Spleen (tissue), 11 donors: ENCODE data around the gene MTFR2. TPM values are rescaled to one million over a fixed set of nuclear protein-coding genes. Genes with fewer than 3 reads are reported as not detected.

ENCODE experiments used
- DNase-seq: peaks from one replicate; pipeline ENCODE4 v3.0.0-alpha.2; 2020
- H3K27ac ChIP-seq, 8 donors: fragments of 200-600 bp; sonication (generic) in 7 of 8; 1 replicate in 4 of 8; 2 replicates in 4 of 8; pipeline versions ENCODE4 v1.5.0 to v1.8.0; 2016 to 2021; ENCODE audit warnings: inconsistent platforms in 4 of 8, mild to moderate bottlenecking in 4 of 8, moderate library complexity in 1 of 8
- H3K27me3 ChIP-seq, 7 donors: fragments of 200-600 bp; sonication (generic) in 6 of 7; replicated peaks in 1 of 7; 1 replicate in 4 of 7; 2 replicates in 3 of 7; pipeline versions ENCODE4 v1.5.0 to v1.8.0; 2016 to 2021; ENCODE audit warnings: inconsistent platforms in 3 of 7, mild to moderate bottlenecking in 1 of 7
- H3K36me3 ChIP-seq, 6 donors: fragments of 200-600 bp; sonication (generic) in 5 of 6; 1 replicate in 4 of 6; 2 replicates in 2 of 6; pipeline versions ENCODE4 v1.5.0 to v1.8.0; 2016 to 2021; ENCODE audit warnings: inconsistent platforms in 2 of 6
- H3K4me1 ChIP-seq, 6 donors: fragments of 200-600 bp; sonication (generic) in 5 of 6; 1 replicate in 3 of 6; 2 replicates in 3 of 6; pipeline versions ENCODE4 v1.5.0 to v1.8.0; 2016 to 2021; ENCODE audit warnings: inconsistent platforms in 3 of 6
- H3K4me3 ChIP-seq, 8 donors: fragments of 200-600 bp; sonication (generic) in 7 of 8; 1 replicate in 4 of 8; 2 replicates in 4 of 8; pipeline versions ENCODE4 v1.5.0 to v1.8.0; 2016 to 2021; ENCODE audit warnings: inconsistent platforms in 4 of 8, mild to moderate bottlenecking in 4 of 8, moderate library complexity in 2 of 8
- H3K9me3 ChIP-seq, 8 donors: fragments of 200-600 bp; sonication (generic) in 7 of 8; 1 replicate in 4 of 8; 2 replicates in 4 of 8; pipeline versions ENCODE4 v1.5.0 to v1.8.0; 2016 to 2021; ENCODE audit warnings: inconsistent platforms in 4 of 8
- CTCF ChIP-seq, 11 experiments: fragments of 200-600 bp in 7 of 11; fragments of 450-650 bp in 4 of 11; sonication (generic) in 4 of 11; IDR thresholded peaks in 8 of 11; conservative IDR thresholded peaks in 3 of 11; 1 replicate in 7 of 11; 2 replicates in 4 of 11; pipeline versions ENCODE4 v1.4.0 to v1.8.0; 2016 to 2021; ENCODE audit warnings: antibody characterized with exemption in 11 of 11, inconsistent platforms in 4 of 11, mild to moderate bottlenecking in 1 of 11
- POLR2A ChIP-seq, 3 donors: fragments of 450-650 bp; IDR thresholded peaks; one replicate each; pipeline ENCODE4 v1.5.1; 2017; ENCODE audit warnings: antibody characterized with exemption in 3 of 3, mild to moderate bottlenecking in 1 of 3
- POLR2AphosphoS5 ChIP-seq, 3 donors: sonication (generic); formaldehyde crosslinking; IDR thresholded peaks; one replicate each; pipeline ENCODE4 v1.5.1; 2017; ENCODE audit warnings: antibody characterized with exemption in 3 of 3
- WGBS, 5 donors: extraction: QIAGEN DNeasy Blood & Tissue Kit in 3 of 5; methylation state at CpG; one replicate each; pipeline versions ENCODE4 v1.1.5 to v1.1.7; 2013 to 2018; 5-methylcytosine and 5-hydroxymethylcytosine counted together
- intact Hi-C: fragments of 100-400 bp; cut with DNase I; formaldehyde crosslinking; loops from one replicate; pipeline ENCODE4 v1.15.0; 2023; ENCODE audit warnings: low total_unique reads
- polyA plus RNA-seq, 3 donors: library from polyadenylated mRNA; stranded (reverse); fragments of 200-250 nt; gene quantifications; one replicate each; pipeline ENCODE4 v1.2.1, GENCODE V29; 2013
- total RNA-seq, 7 donors: library from RNA; depleted of rRNA in 3 of 7; stranded (reverse); fragments of >200 nt in 3 of 7; fragmentation: NEBNext Ultra II Directional in 4 of 7; extraction: Animal tissue kit (Norgen Biotek cat#: 25700) in 4 of 7; gene quantifications; one replicate each; pipeline versions ENCODE4 v1.1.0 to v1.2.1, GENCODE V29; 2016 to 2021
- donor health status: healthy with polysubstance abuse.
- donor health status: DM: no; HTN: no; CAD: no; lungs with moderate emphysema.
- donor health status: DM: no; HTN: no; CAD: no.
- donor health status: Bipolar disorder and iron deficiency.
- donor health status: healthy.
- donor health status: DM: no; HTN: no; CAD: no.
- donor health status: DM: yes; HTN: yes; CAD: no.

The MTFR2 gene
- total and polyA plus RNA-seq, 10 donors = 1.6 to 4.6 (median 2.5) TPM

GRCh38 chr6:136230219-136230853 is 19.8 kb downstream of the MTFR2 start:
- H3K4me1 ChIP-seq = peaks cover 0 to 37% (median 17%) of the 10 kb centered on the region in 6 donors
- no peaks in the 10 kb centered on the region for H3K27me3 ChIP-seq
- H3K36me3 ChIP-seq = peaks cover 0 to 23% (median 0%) of the 10 kb centered on the region in 6 donors
- no peak for DNase-seq
- H3K4me3 ChIP-seq = no peak overlapping the region
- 84 to 98% (median 95%) methylated on average over 2 of the region's 2 CpGs for whole genome bisulfite sequencing, 5 donors
- H3K9me3 ChIP-seq = no peaks in the 10 kb centered on the region
- H3K27ac ChIP-seq = no peak overlapping the region
- TF ChIP-seq POLR2AphosphoS5 (IDR thresholded peaks at IDR 0.05) (no peak), POLR2A (IDR thresholded peaks at IDR 0.05) (no peak), CTCF (IDR thresholded peaks at IDR 0.05 in 8 of 11, conservative IDR thresholded peaks at IDR 0.05 in 3 of 11) (no peak)
- intact Hi-C loops = no loop called here

- H3K4me1 ChIP-seq = peaks cover 0 to 37% (median 17%) of the 10 kb centered on the region in 6 donors
- H3K27ac ChIP-seq = no peak overlapping the region
- no peak for DNase-seq
- no peak overlapping the region for H3K4me3 ChIP-seq
- intact Hi-C loops = loop anchor here (10.0 kb wide), 1 partner anchor 554 kb away; no protein-coding TSS in a partner anchor
- peaks cover 0 to 11% (median 0%) of the 10 kb centered on the region in 6 donors for H3K36me3 ChIP-seq
- no peaks in the 10 kb centered on the region for H3K27me3 ChIP-seq
- TF ChIP-seq POLR2A (IDR thresholded peaks at IDR 0.05) = no peak
- no peak for TF ChIP-seq CTCF (IDR thresholded peaks at IDR 0.05 in 8 of 11, conservative IDR thresholded peaks at IDR 0.05 in 3 of 11)
- TF ChIP-seq POLR2AphosphoS5 (IDR thresholded peaks at IDR 0.05) = no peak
- H3K9me3 ChIP-seq = no peaks in the 10 kb centered on the region
- 28 to 62% (median 50%) methylated on average over 2 of the region's 2 CpGs for WGBS, 5 donors
Observed at GRCh38 chr6:136228814-136229213, 21.3 kb downstream of the MTFR2 start.

GRCh38 chr6:136226674-136227377 is 23.3 kb downstream of the MTFR2 start:
- Histone ChIP-seq H3K27me3 (no peaks in the 10 kb centered on the region), H3K9me3 (no peaks in the 10 kb centered on the region), H3K4me1 (peaks cover 0 to 37% (median 17%) of the 10 kb centered on the region in 6 donors), H3K36me3 (peaks cover 0 to 6% (median 0%) of the 10 kb centered on the region in 6 donors), H3K27ac (peak overlapping the region in 1 of 8 donors; percentile 34), H3K4me3 (peak overlapping the region in 4 of 8 donors; percentile 14 to 53 (median 21))
- no peak for DNase-seq
- intact Hi-C loops = loop anchor here (10.0 kb wide), 1 partner anchor 552 kb away; no protein-coding TSS in a partner anchor
- 77 to 95% (median 80%) methylated on average over 4 of the region's 4 CpGs for WGBS, 5 donors
- TF ChIP-seq POLR2AphosphoS5 (IDR thresholded peaks at IDR 0.05) (no peak), POLR2A (IDR thresholded peaks at IDR 0.05) (no peak), CTCF (IDR thresholded peaks at IDR 0.05 in 8 of 11, conservative IDR thresholded peaks at IDR 0.05 in 3 of 11) (no peak)
